HepG2 (cell line): ENCODE measurements around the gene DACT2. TPM values are rescaled to one million over a fixed set of nuclear protein-coding genes. Genes with fewer than 3 reads are reported as not detected.
A peak's percentile ranks its signal among the peaks of the same experiment; 100 is the strongest.
"Not testable (repeated sequence)": the region's sequence is repeated elsewhere in the genome, so short reads cannot be mapped to it uniquely, and the experiment has no call there.

Source experiments
- ATAC-seq: fragments of 200-7000 bp; cut with Tn5 transposase; 3 replicates; pipeline ENCODE4 v1.9.1; 2020; ENCODE audit warnings: mild to moderate bottlenecking, moderate library complexity
- BruUV-seq: library from RNA; stranded (reverse); fragments of 400-500 nt; replicated peaks from 2 replicates; lab custom pipeline; 2021; lab: Mats Ljungman, UMichigan
- CTCF ChIA-PET: fragments of 300-600 bp; formaldehyde crosslinking; extraction: SDS; loops from one replicate; lab custom pipeline; 2021; ENCODE audit warnings: low total read pairs, inconsistent platforms, low intra/inter-chr PET ratio; lab: Yijun Ruan, JAX
- POLR2A ChIA-PET: fragments of 350-600 bp; sonication (Branson Sonifier 250); formaldehyde crosslinking; loops from one replicate; lab custom pipeline; 2020; ENCODE audit warnings: antibody characterized with exemption, inconsistent platforms; lab: Yijun Ruan, JAX
- DNase-seq: peaks from one replicate; pipeline ENCODE4 v3.0.0-alpha.2; 2015; ENCODE audit warnings: low spot score
- FAIRE-seq: peaks from 3 replicates; lab custom pipeline; 2011; peaks lifted over from hg19 to GRCh38; lab: Jason Lieb, UNC
- H2AFZ ChIP-seq: one replicate; pipeline ENCODE4 v1.6.1; 2011; ENCODE audit warnings: low read length, inconsistent platforms
- H3K27ac ChIP-seq: fragments of 300-600 bp; 3 replicates; pipeline ENCODE4 v1.8.0; 2011; ENCODE audit warnings: mixed run types, mild to moderate bottlenecking, mixed read lengths, low read length, inconsistent platforms; ENCODE audit not compliant: insufficient read depth; ENCODE audit errors: extremely low read length
- H3K27me3 ChIP-seq, 2 experiments: fragments of 200-600 bp in 1 of 2; 2 replicates in 1 of 2; 3 replicates in 1 of 2; pipeline versions ENCODE4 v1.6.0 to v1.8.0; 2011; ENCODE audit warnings: low read length in 2 of 2, mild to moderate bottlenecking in 2 of 2, moderate library complexity in 2 of 2, inconsistent platforms in 1 of 2; ENCODE audit not compliant: insufficient read depth in 2 of 2, control insufficient read depth in 1 of 2
- H3K36me3 ChIP-seq, 2 experiments: fragments of 200-600 bp in 1 of 2; replicated peaks in 1 of 2; 2 replicates in 1 of 2; 3 replicates in 1 of 2; pipeline versions ENCODE4 v1.5.1 to v1.8.0; 2011; ENCODE audit warnings: low read length in 2 of 2, inconsistent platforms in 1 of 2; ENCODE audit not compliant: insufficient read depth in 2 of 2, control insufficient read depth in 1 of 2
- H3K4me1 ChIP-seq: 2 replicates; pipeline ENCODE4 v1.5.1; 2012; ENCODE audit warnings: low read length, inconsistent platforms; ENCODE audit not compliant: insufficient read depth
- H3K4me2 ChIP-seq: 2 replicates; pipeline ENCODE4 v1.6.0; 2011; ENCODE audit warnings: low read depth, low read length, inconsistent platforms
- H3K4me3 ChIP-seq, 3 experiments: fragments of 200-600 bp in 1 of 3; sonication (generic), shearing (Covaris generic) in 1 of 3; replicated peaks in 1 of 3; 2 replicates each; pipeline ENCODE4 v1.5.1; 2011 to 2016; ENCODE audit warnings: low read length in 3 of 3, inconsistent platforms in 2 of 3, low read depth in 2 of 3, mild to moderate bottlenecking in 2 of 3, control low read depth in 1 of 3, mixed read lengths in 1 of 3; ENCODE audit not compliant: insufficient read depth in 1 of 3
- H3K79me2 ChIP-seq: one replicate; pipeline ENCODE4 v1.6.1; 2011; ENCODE audit warnings: low read length, inconsistent platforms; ENCODE audit not compliant: insufficient read depth
- H3K9ac ChIP-seq: 2 replicates; pipeline ENCODE4 v1.6.0; 2011; ENCODE audit warnings: mild to moderate bottlenecking, low read depth, low read length, inconsistent platforms; ENCODE audit not compliant: insufficient read depth
- H3K9me3 ChIP-seq: 2 replicates; pipeline ENCODE4 v1.5.1; 2012; ENCODE audit warnings: mild to moderate bottlenecking, low read length
- H4K20me1 ChIP-seq: 2 replicates; pipeline ENCODE4 v1.6.0; 2011; ENCODE audit warnings: inconsistent platforms, mild to moderate bottlenecking, low read length, moderate library complexity; ENCODE audit not compliant: insufficient read depth
- ARHGAP35 ChIP-seq: sonication (generic); formaldehyde crosslinking; IDR thresholded peaks from 2 replicates; pipeline ENCODE4 v1.9.0; 2022; ENCODE audit warnings: mild to moderate bottlenecking, inconsistent platforms, moderate library complexity, missing genetic modification reagents, borderline replicate concordance
- BRD4 ChIP-seq: sonication (generic); formaldehyde crosslinking; IDR thresholded peaks from 2 replicates; pipeline ENCODE4 v1.4.0; 2020; ENCODE audit warnings: missing genetic modification reagents
- CEBPZ ChIP-seq: IDR thresholded peaks from 2 replicates; pipeline ENCODE4 v1.6.1; 2012; ENCODE audit warnings: low read length, improper control_type of control experiment
- HNRNPK ChIP-seq: fragments of 200-400 bp; formaldehyde crosslinking; IDR thresholded peaks from 2 replicates; pipeline ENCODE4 v1.6.1; 2018; ENCODE audit warnings: low read length, low read depth, moderate library complexity, mild to moderate bottlenecking; ENCODE audit not compliant: poor library complexity, severe bottlenecking
- MED8 ChIP-seq: sonication (generic); formaldehyde crosslinking; IDR thresholded peaks from 2 replicates; pipeline ENCODE4 v1.8.1; 2023; ENCODE audit warnings: mild to moderate bottlenecking, missing genetic modification reagents; ENCODE audit not compliant: insufficient replicate concordance
- NR3C1 ChIP-seq: sonication (generic); formaldehyde crosslinking; IDR thresholded peaks from 2 replicates; pipeline ENCODE4 v1.4.0; 2020; ENCODE audit warnings: missing genetic modification reagents
- PRDM10 ChIP-seq: sonication (generic); formaldehyde crosslinking; IDR thresholded peaks from 2 replicates; pipeline ENCODE4 v1.4.0; 2020; ENCODE audit warnings: low read depth, missing genetic modification reagents
- SMC3 ChIP-seq: IDR thresholded peaks from 2 replicates; pipeline ENCODE4 v1.6.1; 2011; ENCODE audit warnings: low read length, improper control_type of control experiment
- ZFYVE20 ChIP-seq: sonication (generic); formaldehyde crosslinking; IDR thresholded peaks from 2 replicates; pipeline ENCODE4 v1.8.0; 2023; ENCODE audit warnings: low read depth, mild to moderate bottlenecking, moderate library complexity, missing genetic modification reagents, borderline replicate concordance
- ZNF543 ChIP-seq: sonication (generic); formaldehyde crosslinking; IDR thresholded peaks from 2 replicates; pipeline ENCODE4 v1.4.0; 2020; ENCODE audit warnings: mild to moderate bottlenecking, missing genetic modification reagents
- ZNF746 ChIP-seq: sonication (generic); formaldehyde crosslinking; IDR thresholded peaks from 2 replicates; pipeline ENCODE4 v1.8.0; 2022; ENCODE audit warnings: mild to moderate bottlenecking, missing genetic modification reagents
- ZNF768 ChIP-seq: sonication (generic); formaldehyde crosslinking; IDR thresholded peaks from 2 replicates; pipeline ENCODE4 v1.4.0; 2020; ENCODE audit warnings: missing genetic modification reagents
- WGBS: methylation state at CpG from one replicate; pipeline ENCODE4 v1.1.6; 2017; ENCODE audit warnings: low lambda C conversion rate; 5-methylcytosine and 5-hydroxymethylcytosine counted together
- in situ Hi-C: cut with HindIII; loops from 2 replicates; pipeline ENCODE4 v1.10.0; 2017; ENCODE audit warnings: low pct_unique_long_range_greater_than_20kb; ENCODE audit not compliant: extremely low pct_ligation_motif_present
- intact Hi-C: fragments of 100-400 bp; cut with micrococcal nuclease; formaldehyde crosslinking; loops from one replicate; pipeline ENCODE4 v1.10.0; 2022; ENCODE audit not compliant: unreplicated experiment
- polyA plus RNA-seq, 8 experiments: library from polyadenylated mRNA; depleted of rRNA in 3 of 8; stranded (reverse) in 7 of 8; unstranded in 1 of 8; fragments of >200 nt; fragmentation: Illumina TruSeq in 4 of 8; extraction: Trizol in 4 of 8; gene quantifications; 2 replicates each; pipeline versions ENCODE4 v1.2.1 to v1.2.3, GENCODE V29; 2011 to 2016; ENCODE audit warnings: low read depth in 4 of 8, missing spikeins in 1 of 8, mixed read lengths in 1 of 8; ENCODE audit not compliant: insufficient read depth in 1 of 8
- total RNA-seq, 5 experiments: library from RNA; depleted of rRNA; stranded (reverse); fragments of >200 nt; fragmentation: Illumina TruSeq; extraction: Trizol; gene quantifications; 2 replicates each; pipeline ENCODE4 v1.2.3, GENCODE V29; 2016; ENCODE audit warnings: low read depth in 1 of 5

The DACT2 gene
- total and polyA plus RNA-seq, 2 of the 13 experiments (the other 11 are each of a cell fraction or from before 2014, with no cell fraction given), result 0.15 TPM; not detected in 1

GRCh38 chr6:168288781-168289570 lies 30.6 kb downstream of the DACT2 start (continued):
- TF ChIP-seq PRDM10, result 0 out of 2 replicates have a peak, but pooled peaks have one; percentile 18
- TF ChIP-seq ZFYVE20, result no peak
- TF ChIP-seq HNRNPK, result no peak
- no peak for TF ChIP-seq ZNF746 (CRISPR knock-in tag)
- TF ChIP-seq ZNF768 (CRISPR knock-in tag), result peak; percentile 11; the same call in 1 of the 2 replicates
- no peak for TF ChIP-seq BRD4
- TF ChIP-seq ZNF543 (CRISPR knock-in tag), result no peak
- no peak for TF ChIP-seq MED8 (CRISPR knock-in tag)
- TF ChIP-seq SMC3, result no peak
- TF ChIP-seq CEBPZ, result no peak
- no peak for TF ChIP-seq ARHGAP35 (CRISPR knock-in tag)
- no peak for TF ChIP-seq NR3C1 (CRISPR knock-in tag)

GRCh38 chr6:168287460-168287859 lies 32.1 kb downstream of the DACT2 start:
- in situ Hi-C loops, BruUV-seq, H3K4me3 ChIP-seq, H3K9ac ChIP-seq, intact Hi-C loops, H3K4me2 ChIP-seq, DNase-seq, H3K27ac ChIP-seq, H3K36me3 ChIP-seq, H3K79me2 ChIP-seq, H2AFZ ChIP-seq, H3K27me3 ChIP-seq, FAIRE-seq, ATAC-seq, H3K9me3 ChIP-seq, CTCF ChIA-PET, H4K20me1 ChIP-seq: not testable (repeated sequence)
- WGBS, result 69% methylated on average over 6 of the region's 6 CpGs
- peaks cover 37% of the 10 kb centered on the region for H3K4me1 ChIP-seq
- POLR2A ChIA-PET, result interaction anchor here (0.9 kb wide), 1 partner anchor 15 kb away, joined by 3 read pairs; no protein-coding TSS in a partner anchor
